H1 (cell line): ENCODE results near the gene C16orf87. TPM values are rescaled to one million over a fixed set of nuclear protein-coding genes. Genes with fewer than 3 reads are reported as not detected.

ENCODE experiments used
- CTCF ChIA-PET: fragments of 300-600 bp; sonication (Branson Sonifier 250); formaldehyde crosslinking; loops from one replicate; lab custom pipeline; 2021; ENCODE audit not compliant: partially characterized antibody; lab: Charles Lee
- POLR2A ChIA-PET: fragments of 300-600 bp; sonication (Branson Sonifier 250); formaldehyde crosslinking; loops from one replicate; lab custom pipeline; 2021; ENCODE audit warnings: inconsistent platforms; ENCODE audit not compliant: partially characterized antibody; lab: Charles Lee
- DNase-seq, 2 experiments: peaks; one replicate each; pipeline versions ENCODE4 v3.0.0 to v3.0.0-alpha.2; 2010 to 2022; ENCODE audit warnings: low spot score in 2 of 2, low read depth in 1 of 2, mixed read lengths in 1 of 2
- FAIRE-seq: peaks from 2 replicates; lab custom pipeline; 2011; peaks lifted over from hg19 to GRCh38; lab: Jason Lieb, UNC
- H2AFZ ChIP-seq: 2 replicates; pipeline ENCODE4 v1.8.1; 2012; ENCODE audit warnings: low read length, inconsistent platforms
- H2AK5ac ChIP-seq: 2 replicates; pipeline ENCODE4 v1.6.1; 2013; ENCODE audit warnings: low read depth, low read length
- H2BK120ac ChIP-seq: replicated peaks from 2 replicates; pipeline ENCODE3; 2013; ENCODE audit warnings: low read depth, low read length, inconsistent platforms
- H2BK12ac ChIP-seq: 2 replicates; pipeline ENCODE4 v1.6.1; 2013; ENCODE audit warnings: low read depth, low read length
- H2BK15ac ChIP-seq: 2 replicates; pipeline ENCODE4 v1.6.1; 2013; ENCODE audit warnings: low read length
- H2BK20ac ChIP-seq: 2 replicates; pipeline ENCODE4 v1.6.1; 2013; ENCODE audit warnings: low read length
- H2BK5ac ChIP-seq: 2 replicates; pipeline ENCODE4 v1.6.1; 2013; ENCODE audit warnings: low read depth, low read length
- H3K14ac ChIP-seq: 2 replicates; pipeline ENCODE4 v1.6.1; 2013; ENCODE audit warnings: inconsistent platforms; ENCODE audit not compliant: insufficient read length
- H3K18ac ChIP-seq: 2 replicates; pipeline ENCODE4 v1.6.1; 2013; ENCODE audit warnings: low read length; ENCODE audit errors: extremely low read depth
- H3K23ac ChIP-seq: 2 replicates; pipeline ENCODE4 v1.6.1; 2013; ENCODE audit warnings: inconsistent platforms; ENCODE audit not compliant: insufficient read length
- H3K23me2 ChIP-seq: 2 replicates; pipeline ENCODE4 v1.6.1; 2013; ENCODE audit warnings: low read depth, low read length
- H3K27ac ChIP-seq: 2 replicates; pipeline ENCODE4 v1.6.1; 2011; ENCODE audit warnings: low read depth, low read length, inconsistent platforms
- H3K27me3 ChIP-seq, 4 experiments: replicated peaks in 1 of 4; 1 replicate in 1 of 4; 2 replicates in 3 of 4; pipeline versions ENCODE4 v1.6.1 to v1.8.1; 2011 to 2013; ENCODE audit warnings: low read length in 3 of 4, mild to moderate bottlenecking in 3 of 4, inconsistent platforms in 2 of 4, mixed read lengths in 2 of 4, moderate library complexity in 1 of 4; ENCODE audit not compliant: control insufficient read depth in 3 of 4, insufficient read depth in 3 of 4; ENCODE audit errors: extremely low read depth in 1 of 4
- H3K36me3 ChIP-seq, 4 experiments: 2 replicates each; pipeline versions ENCODE4 v1.6.1 to v1.8.1; 2011 to 2013; ENCODE audit warnings: mild to moderate bottlenecking in 4 of 4, low read length in 3 of 4, moderate library complexity in 2 of 4, control low read depth in 1 of 4, inconsistent platforms in 1 of 4; ENCODE audit not compliant: insufficient read depth in 4 of 4, control insufficient read depth in 2 of 4
- H3K4ac ChIP-seq: replicated peaks from 2 replicates; pipeline ENCODE3; 2013; ENCODE audit warnings: low read length, low read depth, mixed read lengths, inconsistent platforms; ENCODE audit not compliant: insufficient read length
- H3K4me1 ChIP-seq, 4 experiments: replicated peaks in 1 of 4; 1 replicate in 1 of 4; 2 replicates in 3 of 4; pipeline versions ENCODE4 v1.6.1 to v1.8.1; 2011 to 2013; ENCODE audit warnings: low read length in 3 of 4, inconsistent platforms in 2 of 4, mixed read lengths in 1 of 4; ENCODE audit not compliant: insufficient read depth in 4 of 4, control insufficient read depth in 3 of 4
- H3K4me2 ChIP-seq, 2 experiments: 2 replicates each; pipeline versions ENCODE4 v1.6.1 to v1.8.1; 2011 to 2013; ENCODE audit warnings: low read depth in 2 of 2, low read length in 2 of 2, control low read depth in 1 of 2, inconsistent platforms in 1 of 2, mild to moderate bottlenecking in 1 of 2; ENCODE audit not compliant: insufficient read depth in 1 of 2
- H3K4me3 ChIP-seq, 4 experiments: fragments of 200-600, 300-600 bp in 1 of 4; sonication (generic), shearing (Covaris generic), sonication (Bioruptor Twin) in 1 of 4; 2 replicates each; pipeline versions ENCODE4 v1.5.1 to v1.8.1; 2011 to 2016; ENCODE audit warnings: low read length in 4 of 4, low read depth in 3 of 4, control low read depth in 2 of 4, inconsistent platforms in 2 of 4, mild to moderate bottlenecking in 2 of 4, mixed read lengths in 1 of 4, moderate library complexity in 1 of 4; ENCODE audit not compliant: insufficient read depth in 2 of 4; ENCODE audit errors: extremely low read depth in 1 of 4
- H3K56ac ChIP-seq: replicated peaks from 2 replicates; pipeline ENCODE3; 2013; ENCODE audit warnings: low read depth, mild to moderate bottlenecking, mixed read lengths, low read length, inconsistent platforms; ENCODE audit not compliant: insufficient read length
- H3K79me1 ChIP-seq: 2 replicates; pipeline ENCODE4 v1.6.1; 2013; ENCODE audit warnings: low read depth, low read length, control low read depth
- H3K79me2 ChIP-seq, 2 experiments: 2 replicates each; pipeline versions ENCODE4 v1.6.1 to v1.8.1; 2012 to 2013; ENCODE audit warnings: low read length in 2 of 2, mild to moderate bottlenecking in 2 of 2, inconsistent platforms in 1 of 2; ENCODE audit not compliant: insufficient read depth in 2 of 2, control insufficient read depth in 1 of 2
- H3K9ac ChIP-seq, 4 experiments: replicated peaks in 1 of 4; 1 replicate in 1 of 4; 2 replicates in 3 of 4; pipeline versions ENCODE4 v1.6.1 to v1.8.1; 2011 to 2013; ENCODE audit warnings: low read depth in 3 of 4, low read length in 3 of 4, control low read depth in 2 of 4, mild to moderate bottlenecking in 2 of 4, moderate library complexity in 2 of 4, inconsistent platforms in 1 of 4; ENCODE audit errors: extremely low read depth in 1 of 4
- H3K9me3 ChIP-seq, 2 experiments: 2 replicates each; pipeline versions ENCODE4 v1.6.1 to v1.8.1; 2012 to 2013; ENCODE audit warnings: mild to moderate bottlenecking in 2 of 2, moderate library complexity in 2 of 2, control low read depth in 1 of 2, inconsistent platforms in 1 of 2, low read depth in 1 of 2, low read length in 1 of 2, mixed read lengths in 1 of 2; ENCODE audit not compliant: insufficient read depth in 2 of 2
- H4K20me1 ChIP-seq, 2 experiments: replicated peaks in 1 of 2; 2 replicates each; pipeline versions ENCODE3 to v1.8.1; 2011 to 2013; ENCODE audit warnings: inconsistent platforms in 2 of 2, low read length in 2 of 2, mild to moderate bottlenecking in 1 of 2; ENCODE audit not compliant: insufficient read depth in 2 of 2, control insufficient read depth in 1 of 2
- H4K5ac ChIP-seq: 2 replicates; pipeline ENCODE4 v1.6.1; 2013; ENCODE audit warnings: low read length, low read depth, mixed read lengths, inconsistent platforms; ENCODE audit not compliant: insufficient read length
- H4K8ac ChIP-seq: 2 replicates; pipeline ENCODE4 v1.8.0; 2013; ENCODE audit warnings: mild to moderate bottlenecking, moderate library complexity, low read length, inconsistent platforms; ENCODE audit not compliant: insufficient read depth; ENCODE audit errors: extremely low read depth
- H4K91ac ChIP-seq: replicated peaks from 2 replicates; pipeline ENCODE3; 2013; ENCODE audit warnings: low read length, mixed read lengths, inconsistent platforms; ENCODE audit not compliant: insufficient read length
- CBX5 ChIP-seq: fragments of 300-800, 300-1000 bp; sonication (generic); IDR thresholded peaks from 2 replicates; pipeline ENCODE4 v1.7.1; 2016; ENCODE audit warnings: antibody characterized with exemption, low read length, low read depth
- CHD2 ChIP-seq: IDR thresholded peaks from 2 replicates; pipeline ENCODE4 v1.6.1; 2012; ENCODE audit warnings: low read length, improper control_type of control experiment
- FOSL1 ChIP-seq: IDR thresholded peaks from 2 replicates; pipeline ENCODE4 v1.6.1; 2011; ENCODE audit warnings: mild to moderate bottlenecking, low read depth, low read length, moderate library complexity; ENCODE audit not compliant: insufficient read depth
- NANOG ChIP-seq: IDR thresholded peaks from 2 replicates; pipeline ENCODE4 v1.6.1; 2011; ENCODE audit warnings: low read length, low read depth, mild to moderate bottlenecking, inconsistent platforms; ENCODE audit not compliant: insufficient read depth, poor library complexity, severe bottlenecking
- RXRA ChIP-seq: IDR thresholded peaks from 2 replicates; pipeline ENCODE4 v1.6.1; 2011; ENCODE audit warnings: low read depth, mild to moderate bottlenecking, low read length, moderate library complexity; ENCODE audit not compliant: insufficient read depth
- WGBS, 2 experiments: shearing (Covaris generic) in 1 of 2; methylation state at CpG; one replicate each; pipeline versions ENCODE4 v1.1.6 to v1.1.7; 2013 to 2015; ENCODE audit warnings: low lambda C conversion rate in 2 of 2, mixed read lengths in 2 of 2, inconsistent platforms in 1 of 2, low coverage in 1 of 2, missing lambda C conversion rate in 1 of 2; ENCODE audit not compliant: insufficient replicate concordance in 2 of 2, insufficient coverage in 1 of 2, insufficient read length in 1 of 2; ENCODE audit errors: extremely low coverage in 1 of 2, missing lambda C conversion rate in 1 of 2; 5-methylcytosine and 5-hydroxymethylcytosine counted together
- polyA plus RNA-seq, 7 experiments: library from polyadenylated mRNA; depleted of rRNA in 3 of 7; stranded (reverse) in 5 of 7; unstranded in 2 of 7; fragments of >200 nt in 5 of 7; fragments of 200-250 nt in 2 of 7; gene quantifications; 1 replicate in 5 of 7; 2 replicates in 1 of 7; 4 replicates in 1 of 7; pipeline versions ENCODE4 v1.2.1 to v1.2.3, GENCODE V29; 2011 to 2013; ENCODE audit warnings: missing spikeins in 2 of 7, mixed read lengths in 2 of 7
- total RNA-seq: library from RNA; stranded (reverse); fragmentation: NEBNext Ultra II Directional; extraction: Animal tissue kit (Norgen Biotek cat#: 25700); gene quantifications from 2 replicates; pipeline ENCODE4 v1.2.1, GENCODE V29; 2021

C16orf87 gene
- total and polyA plus RNA-seq, 2 of the 8 experiments (the other 6 are each of a cell fraction or from before 2014, with no cell fraction given) = 4.8 to 21.8 TPM

- Histone ChIP-seq H3K23ac (no peak overlapping the region), H3K27ac (no peak overlapping the region), H3K9me3 (no peaks in the 10 kb centered on the region), H3K14ac (no peak overlapping the region), H4K8ac (no peak overlapping the region), H3K36me3 (no peaks in the 10 kb centered on the region), H3K79me1 (no peaks in the 10 kb centered on the region), H2BK15ac (no peak overlapping the region), H3K79me2 (no peaks in the 10 kb centered on the region), H2AFZ (no peak overlapping the region), H3K4ac (no peak overlapping the region), H3K56ac (no peak overlapping the region), H3K27me3 (0 out of 7 replicates have a peak, but pooled peaks cover 0 to 2% (median 0%) of the 10 kb centered on the region in 4 experiments), H2BK120ac (no peak overlapping the region), H2BK5ac (no peak overlapping the region), H4K5ac (no peak overlapping the region), H3K9ac (no peak overlapping the region), H3K23me2 (peaks cover 2% of the 10 kb centered on the region; the same call in 1 of the 2 replicates), H3K18ac (no peak overlapping the region), H2BK20ac (no peak overlapping the region), H4K20me1 (no peaks in the 10 kb centered on the region), H4K91ac (no peak overlapping the region), H3K4me1 (peaks cover 0 to 11% (median 3%) of the 10 kb centered on the region in 4 experiments; a peak in 6 of 7 replicates), H2AK5ac (no peak overlapping the region), H3K4me3 (no peak overlapping the region), H2BK12ac (no peak overlapping the region), H3K4me2 (no peak overlapping the region)
- FAIRE-seq = no peak
- ChIA-PET POLR2A (no interaction called here), CTCF (no interaction called here)
- DNase-seq = no peak
- WGBS, 2 experiments = 92% methylated on average over 5 of the region's 5 CpGs; no CpG with 5 or more reads in 1 of the 2 experiments
- TF ChIP-seq NANOG = no peak
- no peak for TF ChIP-seq FOSL1
- TF ChIP-seq CBX5 = no peak
- TF ChIP-seq RXRA = no peak
- TF ChIP-seq CHD2 = no peak
Observed at GRCh38 chr16:46759309-46759708, 71.7 kb downstream of the C16orf87 start.
